ENCODE data around the gene WWP2. TPM values are rescaled to one million over a fixed set of nuclear protein-coding genes. Genes with fewer than 3 reads are reported as not detected.

WWP2 gene
- total and polyA plus RNA-seq, 2 donors (not counting 3 experiments of a cell fraction or from before 2014, with no cell fraction given), result 17.9 to 44.9 TPM

DNA sequence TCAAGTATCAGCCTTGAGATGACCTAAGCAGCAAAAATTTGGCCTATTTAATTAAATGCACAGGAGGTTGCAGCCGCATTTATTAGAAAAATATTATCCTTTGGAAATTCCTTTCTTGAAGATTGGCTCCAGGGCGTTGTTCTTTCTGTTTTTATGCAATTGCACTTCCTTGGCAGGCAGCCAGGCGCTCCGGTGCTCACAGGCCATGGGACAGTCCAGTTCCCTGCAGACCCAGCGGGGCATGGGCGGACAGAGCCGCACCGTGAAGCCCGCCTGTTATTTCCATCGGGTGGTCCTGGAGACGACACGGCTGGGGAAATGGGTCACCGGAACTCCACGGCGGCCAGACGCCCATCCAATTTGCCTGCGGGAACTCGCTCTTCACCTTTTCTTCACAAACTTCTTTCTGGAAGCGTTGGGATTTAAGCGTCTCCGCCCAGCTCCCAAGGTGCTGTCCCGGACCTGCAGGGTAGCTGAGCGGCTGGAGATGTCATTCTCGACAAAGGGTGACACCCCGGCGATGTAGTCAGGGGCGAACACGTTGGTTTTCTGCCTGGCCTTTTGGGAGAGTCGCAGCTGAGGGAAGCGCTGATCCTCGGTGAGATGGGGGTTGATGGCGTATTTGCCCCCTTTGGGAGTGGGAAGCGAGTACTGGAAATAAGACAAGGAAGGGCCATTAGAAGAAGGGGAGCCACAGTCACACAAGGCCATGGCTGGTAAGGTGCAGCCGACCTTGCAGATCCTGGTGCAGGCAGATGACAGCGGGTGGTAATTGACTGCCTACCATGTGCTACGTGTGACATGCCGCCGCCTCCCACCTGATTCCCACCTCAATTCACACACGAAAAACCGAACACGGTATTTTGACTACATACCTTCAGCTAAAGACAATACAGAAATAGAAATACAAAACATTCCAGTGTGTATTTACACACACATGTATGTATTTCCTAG lies 19.9 kb upstream of the WWP2 start:
- peaks cover 7% of the 10 kb centered on the region for H3K79me2 ChIP-seq (ENCODE audit: control insufficient read depth, insufficient read depth, low read length)

More for the DNA sequence above, 19.9 kb upstream of the WWP2 start:
- no peak overlapping the region for H3K27ac ChIP-seq (ENCODE audit: insufficient read depth, low read depth, low read length)
- intact Hi-C loops (cut with micrococcal nuclease) (loop anchor here (2.0 kb wide), 1 partner anchor 15 kb away; the partner anchor contains the start of gene NQO1), dilution Hi-C loops (cut with MboI; ENCODE audit: extremely low pct_ligation_motif_present, low sequenced_read_pairs) (no loop called here)
- CTCF ChIA-PET, result interaction anchor here (1.0 to 2.1 kb wide), 3 partner anchors 10 to 13 kb away, joined by 3 to 10 read pairs (median 6); partner anchors contain the start of gene NOB1
- H2AFZ ChIP-seq (ENCODE audit: low read depth, low read length), result no peak overlapping the region
- H3K4me3 ChIP-seq (replicated peaks in 1 of 3; ENCODE audit: insufficient read depth in 1 of 3, low read depth in 1 of 3, low read length in 3 of 3), result no peak overlapping the region
- POLR2A ChIA-PET, result no interaction called here
- H3K9ac ChIP-seq (replicated peaks; ENCODE audit: extremely low read depth, insufficient read depth, low read length), result no peak overlapping the region
- no peaks in the 10 kb centered on the region for H3K9me3 ChIP-seq (replicated peaks; ENCODE audit: control insufficient read depth, insufficient read depth, low read length)
- no peaks in the 10 kb centered on the region for H4K20me1 ChIP-seq (replicated peaks; ENCODE audit: control insufficient read depth, extremely low read depth, insufficient read depth, low read length)
- peaks cover 18% of the 10 kb centered on the region for H3K4me1 ChIP-seq (ENCODE audit: control insufficient read depth, extremely low read depth, insufficient read depth, low read length)
- FAIRE-seq, result peak; percentile 60
- TF ChIP-seq POLR2A (IDR thresholded peaks at IDR 0.05; ENCODE audit: low read depth, low read length) (no peak), POLR2AphosphoS5 (IDR thresholded peaks at IDR 0.05; ENCODE audit: insufficient read depth, low read depth, low read length) (no peak), EZH2 (IDR thresholded peaks at IDR 0.05; ENCODE audit: borderline replicate concordance, low read depth, low read length, severe bottlenecking) (no peak)
- TF ChIP-seq, protein P1, sequence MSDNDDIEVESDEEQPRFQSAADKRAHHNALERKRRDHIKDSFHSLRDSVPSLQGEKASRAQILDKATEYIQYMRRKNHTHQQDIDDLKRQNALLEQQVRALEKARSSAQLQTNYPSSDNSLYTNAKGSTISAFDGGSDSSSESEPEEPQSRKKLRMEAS (IDR thresholded peaks at IDR 0.05; ENCODE audit: insufficient read depth, insufficient read length), result no peak
- TF ChIP-seq, protein P2, sequence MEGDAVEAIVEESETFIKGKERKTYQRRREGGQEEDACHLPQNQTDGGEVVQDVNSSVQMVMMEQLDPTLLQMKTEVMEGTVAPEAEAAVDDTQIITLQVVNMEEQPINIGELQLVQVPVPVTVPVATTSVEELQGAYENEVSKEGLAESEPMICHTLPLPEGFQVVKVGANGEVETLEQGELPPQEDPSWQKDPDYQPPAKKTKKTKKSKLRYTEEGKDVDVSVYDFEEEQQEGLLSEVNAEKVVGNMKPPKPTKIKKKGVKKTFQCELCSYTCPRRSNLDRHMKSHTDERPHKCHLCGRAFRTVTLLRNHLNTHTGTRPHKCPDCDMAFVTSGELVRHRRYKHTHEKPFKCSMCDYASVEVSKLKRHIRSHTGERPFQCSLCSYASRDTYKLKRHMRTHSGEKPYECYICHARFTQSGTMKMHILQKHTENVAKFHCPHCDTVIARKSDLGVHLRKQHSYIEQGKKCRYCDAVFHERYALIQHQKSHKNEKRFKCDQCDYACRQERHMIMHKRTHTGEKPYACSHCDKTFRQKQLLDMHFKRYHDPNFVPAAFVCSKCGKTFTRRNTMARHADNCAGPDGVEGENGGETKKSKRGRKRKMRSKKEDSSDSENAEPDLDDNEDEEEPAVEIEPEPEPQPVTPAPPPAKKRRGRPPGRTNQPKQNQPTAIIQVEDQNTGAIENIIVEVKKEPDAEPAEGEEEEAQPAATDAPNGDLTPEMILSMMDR (IDR thresholded peaks at IDR 0.05; ENCODE audit: extremely low read depth in 1 of 2, insufficient read depth in 1 of 2, low read depth in 1 of 2, low read length in 2 of 2), result no peak
- peaks cover 17 to 23% of the 10 kb centered on the region in 2 experiments for H3K36me3 ChIP-seq (ENCODE audit: control insufficient read depth in 2 of 2, extremely low read depth in 1 of 2, insufficient read depth in 2 of 2, low read length in 2 of 2)
- peak; percentile 73 for DNase-seq (ENCODE audit: low read depth, low spot score)
- H3K9me1 ChIP-seq (replicated peaks; ENCODE audit: control insufficient read depth, extremely low read depth, insufficient read depth, low read length), result no peaks in the 10 kb centered on the region
- no peaks in the 10 kb centered on the region for H3K27me3 ChIP-seq (ENCODE audit: control insufficient read depth in 2 of 2, insufficient read depth in 2 of 2, low read length in 2 of 2)
- no peak overlapping the region for H3K4me2 ChIP-seq (ENCODE audit: insufficient read depth, low read length)
- TSS peak; percentile 53 for BruUV-seq (replicated peaks)

All from endothelial cell of umbilical vein (primary cell).